Esophagus muscularis mucosa (tissue), 4 donors: ENCODE data around the gene NSUN4. TPM values are rescaled to one million over a fixed set of nuclear protein-coding genes. Genes with fewer than 3 reads are reported as not detected.

Experiments used
- DNase-seq: peaks from one replicate; pipeline ENCODE4 v3.0.0-alpha.2; 2017; ENCODE audit errors: extremely low spot score
- H3K27ac ChIP-seq, 4 donors: fragments of 200-600 bp; sonication (generic); replicated peaks in 1 of 4; 1 replicate in 3 of 4; 2 replicates in 1 of 4; pipeline ENCODE4 v1.5.1; 2016 to 2019; ENCODE audit warnings: mild to moderate bottlenecking in 1 of 4
- H3K27me3 ChIP-seq, 4 donors: fragments of 200-600 bp; sonication (generic); one replicate each; pipeline versions ENCODE4 v1.5.1 to v1.6.0; 2016 to 2019
- H3K36me3 ChIP-seq, 4 donors: fragments of 200-600 bp; sonication (generic); one replicate each; pipeline ENCODE4 v1.5.1; 2016 to 2019
- H3K4me1 ChIP-seq, 4 donors: fragments of 200-600 bp; sonication (generic); one replicate each; pipeline ENCODE4 v1.5.1; 2016 to 2019
- H3K4me3 ChIP-seq, 4 donors: fragments of 200-600 bp; sonication (generic); 1 replicate in 2 of 4; 2 replicates in 2 of 4; pipeline ENCODE4 v1.5.1; 2016 to 2019; ENCODE audit warnings: mild to moderate bottlenecking in 4 of 4, moderate library complexity in 1 of 4
- H3K9me3 ChIP-seq, 4 donors: fragments of 200-600 bp; sonication (generic); 1 replicate in 3 of 4; 2 replicates in 1 of 4; pipeline ENCODE4 v1.5.1; 2016 to 2019
- CTCF ChIP-seq, 3 experiments: fragments of 200-600 bp in 2 of 3; fragments of 450-650 bp in 1 of 3; sonication (generic) in 2 of 3; IDR thresholded peaks; one replicate each; pipeline ENCODE4 v1.5.1; 2017 to 2019; ENCODE audit warnings: antibody characterized with exemption in 3 of 3, mild to moderate bottlenecking in 2 of 3, moderate library complexity in 1 of 3
- EP300 ChIP-seq: sonication (generic); formaldehyde crosslinking; IDR thresholded peaks from one replicate; pipeline ENCODE4 v1.6.1; 2017; ENCODE audit warnings: antibody characterized with exemption
- POLR2A ChIP-seq: fragments of 450-650 bp; IDR thresholded peaks from one replicate; pipeline ENCODE4 v1.6.1; 2017; ENCODE audit warnings: antibody characterized with exemption, moderate library complexity, mild to moderate bottlenecking, low read depth
- POLR2AphosphoS5 ChIP-seq, 2 donors: sonication (generic); formaldehyde crosslinking; IDR thresholded peaks; one replicate each; pipeline ENCODE4 v1.6.1; 2017; ENCODE audit warnings: antibody characterized with exemption in 2 of 2
- WGBS: methylation state at CpG from one replicate; pipeline ENCODE4 v1.1.5; 2018; 5-methylcytosine and 5-hydroxymethylcytosine counted together
- intact Hi-C: fragments of 100-400 bp; cut with DNase I; formaldehyde crosslinking; loops from one replicate; pipeline ENCODE4 v1.15.1; 2023
- total RNA-seq, 4 donors: library from RNA; depleted of rRNA; stranded (reverse); fragments of >200 nt; gene quantifications; one replicate each; pipeline versions ENCODE4 v1.1.0 to v1.2.1, GENCODE V29; 2016

The NSUN4 gene
- total RNA-seq, 4 donors from 2014 or later: 14.5 to 20.7 (median 16.2) TPM

DNA sequence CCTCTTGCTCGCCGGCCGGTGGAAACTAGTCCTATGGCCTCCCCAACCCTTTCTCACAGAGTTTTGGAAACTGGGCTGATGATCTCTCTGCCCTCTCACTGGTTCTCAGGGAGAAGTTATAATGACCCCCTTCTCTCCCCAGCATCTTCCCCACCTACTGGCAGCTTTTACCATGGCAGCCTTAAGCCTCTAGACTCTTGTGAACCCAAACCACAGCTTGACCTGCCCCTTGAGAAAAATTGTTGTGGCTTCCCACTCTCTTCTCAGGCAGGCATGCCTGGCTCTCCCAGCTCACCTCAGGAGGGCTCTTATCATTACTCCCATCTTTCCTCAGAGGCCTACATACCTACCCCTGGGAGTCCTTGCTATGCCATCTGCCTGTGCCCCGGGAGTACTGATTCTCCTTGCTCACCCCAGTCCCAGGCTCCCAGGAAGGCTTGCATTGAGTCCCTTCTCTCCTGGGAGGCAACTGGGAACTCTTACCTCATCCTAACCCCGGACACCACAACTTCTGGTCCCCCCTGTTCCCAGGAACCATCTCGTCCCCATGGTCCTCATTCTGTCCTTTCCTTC is 1.6 kb downstream of the NSUN4 start:
- WGBS: 97% methylated on average over 6 of the region's 6 CpGs
- no peak for DNase-seq
- Histone ChIP-seq H3K27me3 (peaks cover 0 to 7% (median 0%) of the 10 kb centered on the region in 4 donors), H3K9me3 (no peaks in the 10 kb centered on the region), H3K27ac (peak overlapping the region; percentile 97 to 98 (median 98)), H3K4me1 (peaks cover 10 to 24% (median 20%) of the 10 kb centered on the region in 4 donors), H3K4me3 (no peak overlapping the region), H3K36me3 (peaks cover 9 to 45% (median 38%) of the 10 kb centered on the region in 4 donors)
- TF ChIP-seq POLR2A (no peak), CTCF (IDR thresholded peaks at IDR 0.05) (peak in 1 of 3 experiments; percentile 10)
- intact Hi-C loops: no loop called here

DNA sequence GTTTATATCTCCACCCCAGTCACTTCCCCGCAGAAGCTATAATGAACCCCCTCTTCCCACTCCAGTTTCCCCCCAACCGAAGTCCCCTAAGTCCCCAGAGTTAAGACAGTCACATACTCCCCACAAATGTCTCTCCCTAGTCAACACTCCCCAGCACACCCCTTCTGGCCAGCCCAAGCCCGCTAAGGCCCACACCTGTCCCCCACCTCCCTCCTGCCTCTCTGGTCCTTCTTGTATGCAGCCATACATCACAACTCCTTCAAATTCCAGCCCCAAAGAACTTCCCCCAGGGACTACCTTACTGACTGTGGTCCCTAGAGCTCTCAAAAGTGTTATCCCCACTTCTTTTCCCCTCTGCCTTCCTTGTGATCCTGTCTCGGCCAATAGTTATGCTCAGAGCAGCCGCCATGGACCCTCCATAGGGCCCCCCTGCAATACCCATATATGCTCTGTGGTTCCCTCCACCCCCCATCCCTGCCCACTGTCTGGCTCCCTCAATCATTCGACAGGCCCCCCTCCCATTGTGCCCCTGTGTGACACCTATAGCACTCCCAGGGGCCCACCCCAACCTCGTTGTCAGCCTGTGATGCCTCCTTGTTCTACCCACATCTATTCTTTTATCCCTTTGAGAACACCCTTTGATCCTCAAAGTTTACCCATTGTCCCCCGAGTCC is 2.2 kb downstream of the NSUN4 start:
- Histone ChIP-seq H3K36me3 (peaks cover 14 to 49% (median 45%) of the 10 kb centered on the region in 4 donors), H3K4me3 (no peak overlapping the region), H3K4me1 (peaks cover 10 to 24% (median 20%) of the 10 kb centered on the region in 4 donors), H3K27me3 (peaks cover 0 to 7% (median 0%) of the 10 kb centered on the region in 4 donors), H3K27ac (peak overlapping the region in 2 of 4 donors; percentile 97 to 98), H3K9me3 (no peaks in the 10 kb centered on the region)
- 82% methylated on average over 8 of the region's 8 CpGs for WGBS
- DNase-seq: no peak
- intact Hi-C loops: no loop called here
- TF ChIP-seq POLR2AphosphoS5 (IDR thresholded peaks at IDR 0.05): no peak
- no peak for TF ChIP-seq POLR2A
- TF ChIP-seq CTCF (IDR thresholded peaks at IDR 0.05): no peak
- no peak for TF ChIP-seq EP300

- TF ChIP-seq POLR2A (no peak), EP300 (no peak), POLR2AphosphoS5 (IDR thresholded peaks at IDR 0.05) (no peak), CTCF (IDR thresholded peaks at IDR 0.05) (no peak)
- no peak for DNase-seq
- Histone ChIP-seq H3K4me3 (no peak overlapping the region), H3K9me3 (no peaks in the 10 kb centered on the region), H3K27ac (peak overlapping the region in 1 of 4 donors; percentile 5), H3K4me1 (peaks cover 10 to 29% (median 20%) of the 10 kb centered on the region in 4 donors), H3K36me3 (peaks cover 15 to 49% (median 45%) of the 10 kb centered on the region in 4 donors), H3K27me3 (peaks cover 0 to 7% (median 0%) of the 10 kb centered on the region in 4 donors)
- WGBS: 88% methylated on average over 4 of the region's 4 CpGs
- intact Hi-C loops: no loop called here
These were observed 2.7 kb downstream of the NSUN4 start for GRCh38 chr1:46343351-46343695.

- Histone ChIP-seq H3K4me1 (peaks cover 10 to 29% (median 20%) of the 10 kb centered on the region in 4 donors), H3K27me3 (peaks cover 0 to 7% (median 0%) of the 10 kb centered on the region in 4 donors), H3K4me3 (no peak overlapping the region), H3K36me3 (peaks cover 15 to 49% (median 45%) of the 10 kb centered on the region in 4 donors), H3K9me3 (no peaks in the 10 kb centered on the region), H3K27ac (no peak overlapping the region)
- WGBS: 93% methylated on average over 4 of the region's 4 CpGs
- TF ChIP-seq EP300: no peak
- TF ChIP-seq POLR2A: no peak
- TF ChIP-seq CTCF (IDR thresholded peaks at IDR 0.05): no peak
- TF ChIP-seq POLR2AphosphoS5 (IDR thresholded peaks at IDR 0.05): no peak
- intact Hi-C loops: no loop called here
- DNase-seq: no peak
These were observed 3.1 kb downstream of the NSUN4 start for GRCh38 chr1:46343705-46344104.
